ENCODE results near the gene IL36G.

IL36G gene

DNA sequence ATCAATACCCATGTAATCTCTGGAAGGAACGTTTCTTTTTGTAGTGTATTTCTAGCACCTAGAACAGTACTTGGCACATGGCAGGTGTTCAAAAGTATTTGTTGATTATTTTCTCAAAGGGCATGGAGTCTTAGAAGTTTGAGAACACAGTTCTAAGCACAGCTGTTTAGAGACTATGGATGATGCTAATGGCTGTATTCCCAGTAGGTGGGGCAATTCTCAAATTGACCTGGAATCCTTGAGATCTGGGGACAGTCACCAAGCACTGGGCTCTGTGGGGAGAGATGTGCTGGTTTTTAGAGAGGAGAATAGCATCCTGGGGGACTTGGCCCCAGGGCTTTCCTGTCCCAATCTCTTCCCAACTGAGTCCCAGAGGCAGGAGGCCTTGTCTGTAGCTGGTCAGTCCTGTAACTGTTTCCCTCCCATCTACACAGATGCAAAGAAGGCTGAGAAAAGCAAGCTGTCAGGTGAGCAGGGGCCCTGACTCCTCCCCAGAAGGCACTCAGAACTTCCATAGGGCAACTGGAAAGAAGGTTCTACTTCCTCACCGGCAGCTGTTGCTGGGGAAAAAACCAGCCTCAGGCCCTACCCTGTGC is 17.5 kb upstream of the IL36G start:
- no peaks in the 10 kb centered on the region for H3K27me3 ChIP-seq
- H3K4me3 ChIP-seq: no peak overlapping the region
- TF ChIP-seq Cebpa-rat (IDR thresholded peaks at IDR 0.05): no peak
- no peaks in the 10 kb centered on the region for H4K20me1 ChIP-seq
- H3K4me2 ChIP-seq: no peak overlapping the region
- peaks cover 0 to 10% (median 4%) of the 10 kb centered on the region in 10 experiments; a peak in 9 of 20 replicates for H3K4me1 ChIP-seq
- H3K9me3 ChIP-seq (replicated peaks in 1 of 11): no peaks in the 10 kb centered on the region
- H3K9ac ChIP-seq: no peak overlapping the region
- H3K27ac ChIP-seq: no peak overlapping the region
- no peaks in the 10 kb centered on the region for H3K36me3 ChIP-seq

DNA sequence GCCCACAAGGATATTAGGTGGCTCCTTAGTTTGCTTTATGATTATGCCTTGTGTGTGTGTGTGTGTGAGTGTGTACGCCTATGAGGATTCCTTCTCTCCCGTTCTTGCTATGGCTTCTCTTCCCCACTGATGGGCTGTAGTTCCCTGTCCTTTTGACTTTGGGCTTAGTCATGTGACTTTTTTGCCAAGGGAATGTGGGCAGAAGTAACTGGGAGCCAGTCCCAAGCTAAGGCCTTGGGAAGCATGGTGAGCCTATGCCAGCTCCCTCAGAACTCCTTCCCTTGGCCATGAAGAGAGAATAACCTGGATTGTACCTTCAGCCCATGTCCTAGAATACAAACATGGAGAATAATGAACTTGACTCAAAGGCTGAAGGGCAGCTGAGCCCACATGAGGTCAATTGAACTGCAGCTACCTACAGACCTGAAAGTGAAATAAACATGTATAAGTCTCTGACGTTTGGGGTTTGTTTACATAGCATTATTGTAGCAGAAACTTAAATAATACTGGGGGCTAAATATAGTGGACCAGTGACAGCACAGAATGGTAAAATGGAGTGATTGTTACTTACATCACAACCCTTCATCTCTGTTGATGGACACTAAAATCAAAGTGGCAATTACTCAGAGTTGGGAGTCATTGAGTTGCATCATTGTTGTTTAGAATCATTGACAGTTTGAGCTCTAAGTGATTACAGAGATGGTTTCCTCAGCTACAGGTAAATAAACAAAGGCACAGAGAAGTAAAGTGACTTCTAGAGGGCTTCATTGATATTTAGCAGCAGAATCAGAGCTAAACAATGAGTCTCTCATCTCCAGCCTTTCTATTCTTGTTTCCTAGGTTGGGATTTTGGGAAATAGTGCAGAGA is 15.3 kb upstream of the IL36G start:
- Histone ChIP-seq H3K9me3 (replicated peaks in 1 of 11) (no peaks in the 10 kb centered on the region), H3K4me1 (peaks cover 0 to 10% (median 4%) of the 10 kb centered on the region in 10 experiments; a peak in 9 of 20 replicates), H3K27ac (no peak overlapping the region), H3K4me2 (no peak overlapping the region), H3K9ac (no peak overlapping the region), H3K27me3 (no peaks in the 10 kb centered on the region), H3K4me3 (no peak overlapping the region), H3K36me3 (no peaks in the 10 kb centered on the region), H4K20me1 (no peaks in the 10 kb centered on the region)
- no peak for TF ChIP-seq Cebpa-rat (IDR thresholded peaks at IDR 0.05)

DNA sequence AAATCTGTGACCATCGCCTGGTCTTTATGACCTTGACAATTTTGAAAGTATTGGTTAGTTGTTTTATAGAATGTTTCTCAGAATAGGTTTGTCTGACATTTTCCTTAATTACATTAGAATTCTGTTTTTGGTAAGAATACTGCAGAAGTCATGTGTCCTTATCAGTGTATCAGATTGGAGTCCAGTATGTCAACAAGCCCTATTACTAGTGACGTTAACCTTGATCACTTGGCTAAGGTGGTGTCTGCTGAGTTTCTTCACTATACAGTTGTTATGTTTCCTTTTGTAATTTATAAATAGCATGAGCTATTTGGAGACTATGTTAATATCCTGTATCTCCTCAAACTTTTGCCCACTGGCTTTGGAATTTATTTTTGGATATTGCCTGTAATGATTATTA is 10.8 kb upstream of the IL36G start:
- H3K4me3 ChIP-seq: no peak overlapping the region
- no peaks in the 10 kb centered on the region for H4K20me1 ChIP-seq
- no peak overlapping the region for H3K9ac ChIP-seq
- no peaks in the 10 kb centered on the region for H3K36me3 ChIP-seq
- H3K4me2 ChIP-seq: no peak overlapping the region
- no peak for TF ChIP-seq Cebpa-rat (IDR thresholded peaks at IDR 0.05)
- no peaks in the 10 kb centered on the region for H3K27me3 ChIP-seq
- 0 out of 20 replicates have a peak, but pooled peaks cover 0 to 4% (median 0%) of the 10 kb centered on the region in 10 experiments for H3K4me1 ChIP-seq
- no peak overlapping the region for H3K27ac ChIP-seq
- H3K9me3 ChIP-seq (replicated peaks in 1 of 11): no peaks in the 10 kb centered on the region

DNA sequence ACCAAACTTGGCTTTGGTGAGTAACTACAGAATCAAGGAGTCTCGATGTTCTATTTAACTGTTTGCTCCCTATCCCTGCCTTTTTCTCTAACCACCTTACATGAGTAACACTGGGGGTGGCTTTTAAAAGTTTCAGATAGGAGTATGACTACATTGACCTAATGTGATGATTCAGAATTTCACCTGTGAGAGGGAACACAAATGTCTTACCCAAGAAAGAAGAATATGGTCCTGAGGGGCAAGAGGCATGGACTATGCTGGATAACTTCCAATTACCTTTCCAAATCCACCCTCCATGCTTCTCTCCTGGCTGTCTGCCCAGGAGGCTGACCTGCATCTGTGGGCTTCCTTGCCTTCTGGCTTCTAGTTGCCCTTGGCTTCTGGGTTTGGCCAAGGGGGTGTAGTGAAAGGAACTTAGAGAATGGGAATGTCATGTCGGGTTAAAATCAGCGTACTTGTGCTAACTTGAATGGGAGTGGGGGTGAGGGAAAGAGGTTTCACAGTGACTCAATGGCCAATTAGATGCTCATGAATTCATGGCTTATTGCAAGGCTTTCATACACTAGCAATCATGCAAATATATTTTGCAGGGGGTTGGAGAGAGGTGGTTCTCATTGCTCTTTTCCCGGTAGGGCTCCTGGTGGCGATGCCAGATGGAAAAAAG is 5.3 kb upstream of the IL36G start:
- Histone ChIP-seq H3K4me3 (no peak overlapping the region), H4K20me1 (no peaks in the 10 kb centered on the region), H3K4me1 (peaks cover 0 to 5% (median 0%) of the 10 kb centered on the region in 10 experiments; a peak in 3 of 20 replicates), H3K9me3 (replicated peaks in 1 of 11) (no peaks in the 10 kb centered on the region), H3K27ac (no peak overlapping the region), H3K4me2 (no peak overlapping the region), H3K9ac (no peak overlapping the region), H3K36me3 (no peaks in the 10 kb centered on the region), H3K27me3 (no peaks in the 10 kb centered on the region)
- no peak for TF ChIP-seq Cebpa-rat (IDR thresholded peaks at IDR 0.05)

DNA sequence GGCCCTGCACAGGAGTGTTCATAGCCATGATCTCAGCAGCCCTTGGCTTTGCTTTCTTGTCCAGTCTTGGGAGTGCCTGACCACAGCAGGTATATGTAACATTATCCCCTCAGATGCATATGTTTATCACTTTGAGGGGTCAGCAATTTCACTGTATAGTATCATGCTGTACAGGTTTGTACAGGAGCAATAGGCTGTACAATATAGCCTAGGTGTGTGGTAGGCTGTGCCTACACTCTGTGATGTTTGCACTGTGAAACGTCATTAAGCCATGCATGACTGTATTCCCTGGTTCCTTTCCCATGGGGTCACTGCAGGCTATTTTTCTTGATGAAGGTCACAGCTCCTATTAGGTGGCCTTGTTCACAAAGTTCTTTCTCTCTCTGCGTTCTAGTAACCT is 4.7 kb upstream of the IL36G start:
- no peak for TF ChIP-seq Cebpa-rat (IDR thresholded peaks at IDR 0.05)
- peaks cover 0 to 10% (median 0%) of the 10 kb centered on the region in 10 experiments; a peak in 3 of 20 replicates for H3K4me1 ChIP-seq
- no peaks in the 10 kb centered on the region for H3K9me3 ChIP-seq (replicated peaks in 1 of 11)
- H3K27ac ChIP-seq: no peak overlapping the region
- H3K4me3 ChIP-seq: no peak overlapping the region
- H4K20me1 ChIP-seq: no peaks in the 10 kb centered on the region
- no peaks in the 10 kb centered on the region for H3K36me3 ChIP-seq
- no peak overlapping the region for H3K4me2 ChIP-seq
- H3K27me3 ChIP-seq: no peaks in the 10 kb centered on the region
- no peak overlapping the region for H3K9ac ChIP-seq

DNA sequence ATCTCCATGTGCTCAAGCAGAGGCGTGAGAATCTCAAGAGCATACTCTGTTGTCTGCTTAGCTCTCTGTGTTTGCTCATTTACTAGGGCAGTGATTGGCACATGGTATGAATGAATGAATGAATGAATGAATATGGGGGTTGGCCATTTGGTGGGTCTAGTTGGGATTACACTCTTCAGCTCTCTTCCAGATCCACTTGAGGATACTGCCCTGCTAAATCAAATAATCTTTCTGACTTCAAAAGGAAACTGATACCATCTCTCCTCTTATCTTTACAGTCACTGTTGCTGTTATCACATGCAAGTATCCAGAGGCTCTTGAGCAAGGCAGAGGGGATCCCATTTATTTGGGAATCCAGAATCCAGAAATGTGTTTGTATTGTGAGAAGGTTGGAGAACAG is 1.9 kb downstream of the IL36G start:
- Histone ChIP-seq H4K20me1 (no peaks in the 10 kb centered on the region), H3K27ac (no peak overlapping the region), H3K9me3 (replicated peaks in 1 of 11) (no peaks in the 10 kb centered on the region), H3K36me3 (no peaks in the 10 kb centered on the region), H3K4me3 (no peak overlapping the region), H3K9ac (no peak overlapping the region), H3K27me3 (no peaks in the 10 kb centered on the region), H3K4me1 (peaks cover 0 to 10% (median 0%) of the 10 kb centered on the region in 10 experiments; a peak in 3 of 20 replicates), H3K4me2 (no peak overlapping the region)
- TF ChIP-seq Cebpa-rat (IDR thresholded peaks at IDR 0.05): no peak

DNA sequence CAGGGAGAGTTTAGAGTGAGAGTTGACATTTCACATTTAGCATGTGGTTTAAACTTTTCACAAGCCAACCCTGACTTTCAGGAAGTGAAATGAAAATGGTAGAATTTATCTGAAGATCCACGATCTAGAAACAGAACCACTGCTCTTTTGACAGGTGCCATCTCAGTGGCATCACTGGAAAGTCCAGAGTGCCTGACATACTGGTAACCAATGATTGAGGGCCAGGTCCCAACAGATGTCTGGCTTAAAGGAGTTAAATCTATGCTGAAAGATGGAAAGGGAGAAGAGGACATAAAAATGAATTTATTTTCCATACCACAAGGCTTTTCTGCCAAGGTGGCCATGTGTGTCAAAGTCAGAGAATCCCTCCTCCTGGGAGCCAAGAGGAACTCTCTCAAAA is 2.7 kb downstream of the IL36G start:
- no peaks in the 10 kb centered on the region for H3K9me3 ChIP-seq (replicated peaks in 1 of 11)
- no peaks in the 10 kb centered on the region for H4K20me1 ChIP-seq
- H3K36me3 ChIP-seq: no peaks in the 10 kb centered on the region
- no peaks in the 10 kb centered on the region for H3K27me3 ChIP-seq
- H3K9ac ChIP-seq: no peak overlapping the region
- no peak overlapping the region for H3K27ac ChIP-seq
- H3K4me1 ChIP-seq: peaks cover 0 to 10% (median 0%) of the 10 kb centered on the region in 10 experiments; a peak in 4 of 20 replicates
- no peak for TF ChIP-seq Cebpa-rat (IDR thresholded peaks at IDR 0.05)
- no peak overlapping the region for H3K4me2 ChIP-seq
- no peak overlapping the region for H3K4me3 ChIP-seq

DNA sequence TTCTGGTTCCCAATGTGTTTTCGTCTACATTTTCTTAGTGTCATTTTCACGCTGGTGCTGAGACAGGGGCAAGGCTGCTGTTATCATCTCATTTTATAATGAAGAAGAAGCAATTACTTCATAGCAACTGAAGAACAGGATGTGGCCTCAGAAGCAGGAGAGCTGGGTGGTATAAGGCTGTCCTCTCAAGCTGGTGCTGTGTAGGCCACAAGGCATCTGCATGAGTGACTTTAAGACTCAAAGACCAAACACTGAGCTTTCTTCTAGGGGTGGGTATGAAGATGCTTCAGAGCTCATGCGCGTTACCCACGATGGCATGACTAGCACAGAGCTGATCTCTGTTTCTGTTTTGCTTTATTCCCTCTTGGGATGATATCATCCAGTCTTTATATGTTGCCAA is 7.3 kb downstream of the IL36G start:
- peaks cover 8 to 22% (median 14%) of the 10 kb centered on the region in 11 experiments; a peak in 16 of 22 replicates for H3K9me3 ChIP-seq (replicated peaks in 1 of 11)
- TF ChIP-seq Cebpa-rat (IDR thresholded peaks at IDR 0.05): no peak

DNA sequence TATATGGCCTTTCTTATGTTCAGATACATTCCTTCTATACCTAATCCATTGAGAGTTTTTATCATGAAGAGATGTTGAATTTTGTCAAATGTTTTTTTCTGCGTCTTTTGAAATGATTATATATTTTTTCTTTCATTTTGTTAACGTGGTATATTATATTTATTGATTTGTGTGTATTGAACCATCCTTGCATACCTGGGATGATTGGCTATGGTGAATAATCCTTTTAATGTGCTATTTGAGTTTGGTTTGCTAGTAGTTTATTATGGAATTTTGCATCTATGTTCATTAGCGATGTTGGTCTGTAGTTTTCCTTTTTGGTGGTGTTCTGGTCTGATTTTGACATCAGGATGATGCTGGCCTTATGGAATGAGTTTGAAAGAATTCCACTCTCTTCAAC is 11.8 kb downstream of the IL36G start:
- no peaks in the 10 kb centered on the region for H3K36me3 ChIP-seq
- H3K4me2 ChIP-seq: no peak overlapping the region
- no peak overlapping the region for H3K27ac ChIP-seq
- H3K9ac ChIP-seq: no peak overlapping the region
- H3K4me3 ChIP-seq: no peak overlapping the region
- H3K9me3 ChIP-seq (replicated peaks in 1 of 11): peaks cover 20 to 51% (median 29%) of the 10 kb centered on the region in 11 experiments; a peak in 21 of 22 replicates
- no peaks in the 10 kb centered on the region; a peak in 1 of 20 replicates for H3K4me1 ChIP-seq
- H4K20me1 ChIP-seq: no peaks in the 10 kb centered on the region
- H3K27me3 ChIP-seq: no peaks in the 10 kb centered on the region
- TF ChIP-seq Cebpa-rat (IDR thresholded peaks at IDR 0.05): no peak

More for the DNA sequence above, 7.3 kb downstream of the IL36G start:
- Histone ChIP-seq H3K9ac (no peak overlapping the region), H3K4me1 (no peaks in the 10 kb centered on the region; a peak in 1 of 20 replicates), H3K4me2 (no peak overlapping the region), H4K20me1 (no peaks in the 10 kb centered on the region), H3K27me3 (no peaks in the 10 kb centered on the region), H3K36me3 (no peaks in the 10 kb centered on the region), H3K4me3 (no peak overlapping the region), H3K27ac (no peak overlapping the region)

Data from BLaER1 treated with 17β-estradiol and CSF1 and Interleukin-3, amounts not matched to agents 10 nM and 100 nM (cell line).